IMR-90 (cell line): ENCODE results near the gene LTBP1. TPM values are rescaled to one million over a fixed set of nuclear protein-coding genes. Genes with fewer than 3 reads are reported as not detected.

ENCODE experiments used
- ATAC-seq: fragments of 200-7000 bp; cut with Tn5 transposase; 2 replicates; pipeline ENCODE4 v1.9.1; 2020; ENCODE audit warnings: low read depth, mild to moderate bottlenecking, moderate library complexity
- Bru-seq: library from RNA; stranded (reverse); fragments of 400-500 nt; gene quantifications from one replicate; lab custom pipeline; 2021; lab: Mats Ljungman, UMichigan
- BruChase-seq, 2 experiments: library from RNA; stranded (reverse); fragments of 400-500 nt; gene quantifications; one replicate each; lab custom pipeline; 2021; lab: Mats Ljungman, UMichigan
- BruUV-seq: library from RNA; stranded (reverse); fragments of 400-500 nt; replicated peaks from 2 replicates; lab custom pipeline; 2021; lab: Mats Ljungman, UMichigan
- CTCF ChIA-PET: fragments of 300-600 bp; formaldehyde crosslinking; extraction: SDS; loops from one replicate; lab custom pipeline; 2021; ENCODE audit warnings: antibody characterized with exemption; lab: Yijun Ruan, JAX
- POLR2A ChIA-PET: fragments of 300-600 bp; sonication (Branson Sonifier 250); formaldehyde crosslinking; loops from one replicate; lab custom pipeline; 2022; ENCODE audit warnings: antibody characterized with exemption; ENCODE audit not compliant: unreplicated experiment; lab: Charles Lee
- DNase-seq: peaks from one replicate; pipeline ENCODE4 v3.0.0; 2013
- H2AFZ ChIP-seq: replicated peaks from 2 replicates; pipeline ENCODE3; 2013; ENCODE audit warnings: low read length, mild to moderate bottlenecking; ENCODE audit not compliant: poor library complexity
- H2AK5ac ChIP-seq: 2 replicates; pipeline ENCODE4 v1.6.1; 2013; ENCODE audit warnings: low read depth, low read length, inconsistent platforms
- H2AK9ac ChIP-seq: replicated peaks from 2 replicates; pipeline ENCODE3; 2013; ENCODE audit warnings: mild to moderate bottlenecking, low read depth, low read length, moderate library complexity; ENCODE audit not compliant: poor library complexity
- H2BK120ac ChIP-seq: 2 replicates; pipeline ENCODE4 v1.6.1; 2013; ENCODE audit warnings: low read depth, low read length, inconsistent platforms
- H2BK15ac ChIP-seq: 3 replicates; pipeline ENCODE4 v1.6.1; 2013; ENCODE audit warnings: low read depth, low read length, inconsistent platforms
- H2BK20ac ChIP-seq: 2 replicates; pipeline ENCODE4 v1.6.1; 2013; ENCODE audit warnings: low read depth, mild to moderate bottlenecking, inconsistent platforms, low read length, moderate library complexity
- H2BK5ac ChIP-seq: 2 replicates; pipeline ENCODE4 v1.6.1; 2013; ENCODE audit warnings: mild to moderate bottlenecking, low read depth, low read length, inconsistent platforms; ENCODE audit not compliant: poor library complexity, severe bottlenecking
- H3K14ac ChIP-seq: replicated peaks from 2 replicates; pipeline ENCODE4 v1.6.1; 2013; ENCODE audit warnings: low read depth, low read length, inconsistent platforms
- H3K18ac ChIP-seq: 2 replicates; pipeline ENCODE4 v1.6.1; 2013; ENCODE audit warnings: low read depth, low read length, control low read depth
- H3K23ac ChIP-seq: 2 replicates; pipeline ENCODE4 v1.6.1; 2013; ENCODE audit warnings: low read depth, low read length, inconsistent platforms
- H3K27ac ChIP-seq: 2 replicates; pipeline ENCODE4 v1.5.1; 2013; ENCODE audit warnings: mild to moderate bottlenecking, control low read depth, low read length; ENCODE audit not compliant: insufficient read depth
- H3K27me3 ChIP-seq: 2 replicates; pipeline ENCODE4 v1.6.1; 2013; ENCODE audit warnings: low read length; ENCODE audit not compliant: control insufficient read depth, insufficient read depth
- H3K36me3 ChIP-seq: 2 replicates; pipeline ENCODE4 v1.6.1; 2013; ENCODE audit warnings: low read length, mixed read lengths; ENCODE audit not compliant: control insufficient read depth, insufficient read depth
- H3K4ac ChIP-seq: 2 replicates; pipeline ENCODE4 v1.6.1; 2013; ENCODE audit warnings: low read depth, low read length, inconsistent platforms
- H3K4me1 ChIP-seq: 2 replicates; pipeline ENCODE4 v1.6.1; 2013; ENCODE audit warnings: low read length, mixed read lengths; ENCODE audit not compliant: control insufficient read depth, insufficient read depth
- H3K4me2 ChIP-seq: 2 replicates; pipeline ENCODE4 v1.6.1; 2013; ENCODE audit warnings: low read depth, mild to moderate bottlenecking, control low read depth, low read length, moderate library complexity
- H3K4me3 ChIP-seq: 2 replicates; pipeline ENCODE4 v1.5.1; 2013; ENCODE audit warnings: low read depth, mild to moderate bottlenecking, control low read depth, low read length, moderate library complexity; ENCODE audit not compliant: insufficient read depth
- H3K56ac ChIP-seq: 2 replicates; pipeline ENCODE4 v1.6.1; 2013; ENCODE audit warnings: low read length, inconsistent platforms; ENCODE audit not compliant: insufficient read depth; ENCODE audit errors: extremely low read depth
- H3K79me1 ChIP-seq, 2 experiments: 2 replicates each; pipeline ENCODE4 v1.6.1; 2013; ENCODE audit warnings: low read length in 2 of 2, inconsistent platforms in 1 of 2, low read depth in 1 of 2
- H3K9ac ChIP-seq: 2 replicates; pipeline ENCODE4 v1.6.1; 2013; ENCODE audit warnings: low read depth, low read length, control low read depth
- H3K9me1 ChIP-seq: 2 replicates; pipeline ENCODE4 v1.6.1; 2013; ENCODE audit warnings: low read length, inconsistent platforms; ENCODE audit not compliant: insufficient read depth
- H3K9me3 ChIP-seq: 2 replicates; pipeline ENCODE4 v1.6.1; 2013; ENCODE audit warnings: low read length; ENCODE audit not compliant: control insufficient read depth, insufficient read depth
- H4K20me1 ChIP-seq: 2 replicates; pipeline ENCODE4 v1.6.1; 2013; ENCODE audit warnings: low read length, inconsistent platforms; ENCODE audit not compliant: insufficient read depth
- H4K5ac ChIP-seq: 2 replicates; pipeline ENCODE4 v1.6.1; 2013; ENCODE audit warnings: mild to moderate bottlenecking, low read depth, low read length, control low read depth
- H4K8ac ChIP-seq, 2 experiments: 2 replicates each; pipeline ENCODE4 v1.6.1; 2013; ENCODE audit warnings: low read depth in 2 of 2, low read length in 2 of 2, control low read depth in 1 of 2, inconsistent platforms in 1 of 2
- H4K91ac ChIP-seq: 2 replicates; pipeline ENCODE4 v1.6.1; 2013; ENCODE audit warnings: low read depth, low read length, inconsistent platforms; ENCODE audit not compliant: insufficient read depth
- BHLHE40 ChIP-seq: fragments of 150-350 bp; IDR thresholded peaks from 2 replicates; pipeline ENCODE4 v1.6.1; 2016; ENCODE audit warnings: mild to moderate bottlenecking, low read depth, low read length
- CEBPB ChIP-seq: IDR thresholded peaks from 2 replicates; pipeline ENCODE4 v1.6.1; 2012; ENCODE audit warnings: low read depth, low read length, improper control_type of control experiment
- CHD1 ChIP-seq: IDR thresholded peaks from 2 replicates; pipeline ENCODE4 v1.6.1; 2012; ENCODE audit warnings: low read depth, low read length, improper control_type of control experiment
- FOS ChIP-seq: fragments of 150-350 bp; IDR thresholded peaks from 2 replicates; pipeline ENCODE4 v1.6.1; 2016; ENCODE audit warnings: low read depth, low read length
- MAFK ChIP-seq: IDR thresholded peaks from 2 replicates; pipeline ENCODE4 v1.6.1; 2012; ENCODE audit warnings: low read depth, low read length, improper control_type of control experiment
- MAZ ChIP-seq: IDR thresholded peaks from 2 replicates; pipeline ENCODE4 v1.6.1; 2012; ENCODE audit warnings: low read depth, mild to moderate bottlenecking, low read length, improper control_type of control experiment, moderate library complexity, borderline replicate concordance
- NFE2L2 ChIP-seq: fragments of 150-350 bp; IDR thresholded peaks from 2 replicates; pipeline ENCODE4 v1.6.1; 2016; ENCODE audit warnings: low read depth, mild to moderate bottlenecking, low read length
- POLR2A ChIP-seq: IDR thresholded peaks from 2 replicates; pipeline ENCODE4 v1.6.1; 2012; ENCODE audit warnings: mild to moderate bottlenecking, low read depth, low read length
- RAD21 ChIP-seq: IDR thresholded peaks from 2 replicates; pipeline ENCODE4 v1.6.1; 2012; ENCODE audit warnings: low read length, improper control_type of control experiment
- RFX5 ChIP-seq: IDR thresholded peaks from 2 replicates; pipeline ENCODE4 v1.8.0; 2012; ENCODE audit warnings: low read depth, mild to moderate bottlenecking, low read length, moderate library complexity
- SMC3 ChIP-seq: fragments of 150-350 bp; IDR thresholded peaks from 2 replicates; pipeline ENCODE4 v1.6.1; 2016; ENCODE audit warnings: low read depth, mild to moderate bottlenecking, antibody characterized with exemption, low read length, moderate library complexity
- WGBS, 2 experiments: methylation state at CpG; one replicate each; pipeline versions ENCODE4 v1.1.5 to v1.1.7; 2013; ENCODE audit warnings: missing lambda C conversion rate in 2 of 2; ENCODE audit not compliant: insufficient read length in 1 of 2; ENCODE audit errors: extremely low coverage in 2 of 2; 5-methylcytosine and 5-hydroxymethylcytosine counted together
- dilution Hi-C: fragments of 300-500 bp; cut with HindIII; formaldehyde crosslinking; loops from one replicate; pipeline ENCODE4 v1.14.3; 2018; ENCODE audit warnings: low sequenced_read_pairs; ENCODE audit not compliant: unreplicated experiment
- in situ Hi-C: fragments of 300-500 bp; cut with MboI; formaldehyde crosslinking; loops from 3 replicates; pipeline ENCODE4 v1.14.3; 2019; ENCODE audit warnings: low sequenced_read_pairs, inconsistent platforms, mixed read lengths
- intact Hi-C: fragments of 100-400 bp; cut with micrococcal nuclease; formaldehyde crosslinking; loops from 2 replicates; pipeline ENCODE4 v1.10.0; 2022
- long read RNA-seq: library from polyadenylated mRNA; unstranded; transcript quantifications from one replicate; pipeline ENCODE4 v2.0.0, GENCODE V29; 2021; ENCODE audit not compliant: unreplicated experiment
- polyA plus RNA-seq, 3 experiments: library from polyadenylated mRNA; depleted of rRNA; stranded (reverse); fragments of >200 nt; gene quantifications; 2 replicates each; pipeline ENCODE4 v1.2.3, GENCODE V29; 2012; ENCODE audit warnings: low replicate concordance in 1 of 3
- total RNA-seq: library from RNA; depleted of rRNA; stranded (reverse); fragments of >200 nt; gene quantifications from 2 replicates; pipeline ENCODE4 v1.2.3, GENCODE V29; 2012; rRNA removed

Gene LTBP1, protein sequence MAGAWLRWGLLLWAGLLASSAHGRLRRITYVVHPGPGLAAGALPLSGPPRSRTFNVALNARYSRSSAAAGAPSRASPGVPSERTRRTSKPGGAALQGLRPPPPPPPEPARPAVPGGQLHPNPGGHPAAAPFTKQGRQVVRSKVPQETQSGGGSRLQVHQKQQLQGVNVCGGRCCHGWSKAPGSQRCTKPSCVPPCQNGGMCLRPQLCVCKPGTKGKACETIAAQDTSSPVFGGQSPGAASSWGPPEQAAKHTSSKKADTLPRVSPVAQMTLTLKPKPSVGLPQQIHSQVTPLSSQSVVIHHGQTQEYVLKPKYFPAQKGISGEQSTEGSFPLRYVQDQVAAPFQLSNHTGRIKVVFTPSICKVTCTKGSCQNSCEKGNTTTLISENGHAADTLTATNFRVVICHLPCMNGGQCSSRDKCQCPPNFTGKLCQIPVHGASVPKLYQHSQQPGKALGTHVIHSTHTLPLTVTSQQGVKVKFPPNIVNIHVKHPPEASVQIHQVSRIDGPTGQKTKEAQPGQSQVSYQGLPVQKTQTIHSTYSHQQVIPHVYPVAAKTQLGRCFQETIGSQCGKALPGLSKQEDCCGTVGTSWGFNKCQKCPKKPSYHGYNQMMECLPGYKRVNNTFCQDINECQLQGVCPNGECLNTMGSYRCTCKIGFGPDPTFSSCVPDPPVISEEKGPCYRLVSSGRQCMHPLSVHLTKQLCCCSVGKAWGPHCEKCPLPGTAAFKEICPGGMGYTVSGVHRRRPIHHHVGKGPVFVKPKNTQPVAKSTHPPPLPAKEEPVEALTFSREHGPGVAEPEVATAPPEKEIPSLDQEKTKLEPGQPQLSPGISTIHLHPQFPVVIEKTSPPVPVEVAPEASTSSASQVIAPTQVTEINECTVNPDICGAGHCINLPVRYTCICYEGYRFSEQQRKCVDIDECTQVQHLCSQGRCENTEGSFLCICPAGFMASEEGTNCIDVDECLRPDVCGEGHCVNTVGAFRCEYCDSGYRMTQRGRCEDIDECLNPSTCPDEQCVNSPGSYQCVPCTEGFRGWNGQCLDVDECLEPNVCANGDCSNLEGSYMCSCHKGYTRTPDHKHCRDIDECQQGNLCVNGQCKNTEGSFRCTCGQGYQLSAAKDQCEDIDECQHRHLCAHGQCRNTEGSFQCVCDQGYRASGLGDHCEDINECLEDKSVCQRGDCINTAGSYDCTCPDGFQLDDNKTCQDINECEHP (N-terminal part only)
- total RNA-seq: 297 and 326 TPM in 2 replicates
- 211 and 235 TPM in 2 replicates for polyA plus RNA-seq (2012; rRNA removed)
- polyA plus RNA-seq (2012; cell fraction: cytosol; rRNA removed): 117 and 133 TPM in 2 replicates
- 75.2 and 176 TPM in 2 replicates for polyA plus RNA-seq (2012; cell fraction: nucleus; rRNA removed; ENCODE audit: low replicate concordance)
- percentile 98 among the genes with signal in this experiment for Bru-seq, nascent RNA
- percentile 93 among the genes with signal in this experiment for BruChase-seq, experiment 1, labeled RNA remaining after a 6-hour chase
- BruChase-seq, experiment 2, labeled RNA remaining after a 2-hour chase: percentile 91 among the genes with signal in this experiment
- long read RNA-seq, full-length matches to known transcripts: 30 of 267 reads
- long read RNA-seq, partial matches to known transcripts: 180 of 267 reads
- long read RNA-seq, other reads (novel, unspliced or antisense): 57 of 267 reads

DNA sequence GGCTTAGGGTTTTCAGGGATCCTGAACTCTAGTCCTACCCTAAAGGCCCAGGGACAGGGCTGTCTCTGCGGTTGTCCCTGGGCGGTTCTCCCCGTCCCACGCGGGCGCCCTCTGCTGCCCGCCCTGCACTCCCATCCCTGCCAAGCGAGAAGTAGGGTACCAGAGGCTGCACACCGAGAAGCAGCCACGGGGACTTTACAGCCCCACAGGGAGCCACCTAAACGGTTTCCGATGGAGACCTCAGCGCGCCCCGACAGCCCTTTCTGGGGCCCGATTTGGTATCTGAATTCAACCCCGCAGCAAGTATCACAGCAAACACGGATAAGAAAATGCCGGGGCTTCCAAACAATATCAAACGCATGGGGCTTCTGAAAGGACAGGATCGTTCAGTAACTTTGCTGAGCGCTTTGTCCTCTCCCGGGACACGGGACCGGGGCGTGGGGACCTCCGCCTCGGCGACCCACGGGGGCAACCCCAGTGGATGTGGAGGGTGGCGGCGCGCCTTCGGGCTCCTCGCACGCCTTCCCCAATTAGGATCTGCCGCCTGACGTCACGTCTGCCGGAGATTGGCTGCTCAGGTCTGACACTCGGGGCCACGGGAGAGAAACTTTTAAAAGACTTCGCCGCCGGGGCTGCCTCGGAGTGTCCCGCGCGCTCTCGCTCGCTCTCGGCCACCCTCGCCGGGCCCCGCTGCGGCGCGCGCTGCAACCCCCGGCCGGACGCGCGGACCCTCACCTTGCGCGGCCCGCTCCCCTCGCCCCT, at the start of gene LTBP1:
TSS of gene LTBP1 (plus strand) at position 640 of the 762 bp plus-strand sequence. CDS start 372 bp downstream, outside the sequence.
- peak within 1 kb of the TSS; percentile 61 for H3K4me3 ChIP-seq
- peak within 1 kb of the TSS; percentile 65 for H3K14ac ChIP-seq
- peaks cover 4% of the 10 kb centered on the region; the same call in 1 of the 2 replicates for H3K36me3 ChIP-seq
- H2BK120ac ChIP-seq: peak within 1 kb of the TSS; percentile 71
- CTCF ChIA-PET: no interaction called here
- H3K4ac ChIP-seq: peak within 1 kb of the TSS; percentile 72
- H4K8ac ChIP-seq: peak within 1 kb of the TSS; percentile 20 to 77; a peak in 2 of 4 replicates
- in situ Hi-C loops (loop anchor here (5.0 to 10.0 kb wide), 2 partner anchors 174 to 188 kb away; no protein-coding TSS in a partner anchor), dilution Hi-C loops (no loop called here), intact Hi-C loops (loop anchor here (1.0 to 5.0 kb wide), 8 partner anchors 76 to 496 kb away; no protein-coding TSS in a partner anchor)
- no peak within 1 kb of the TSS; the same call in 1 of the 2 replicates for H3K18ac ChIP-seq
- H2AFZ ChIP-seq: peak within 1 kb of the TSS; percentile 95
- BruUV-seq: no TSS peak
- H3K4me1 ChIP-seq: peaks cover 7% of the 10 kb centered on the region; the same call in 1 of the 2 replicates
- H4K20me1 ChIP-seq: no peaks in the 10 kb centered on the region
- peak within 1 kb of the TSS; percentile 76; the same call in 1 of the 2 replicates for H3K56ac ChIP-seq
- H3K4me2 ChIP-seq: peak within 1 kb of the TSS; percentile 92
- POLR2A ChIA-PET: interaction anchor here (0.5 to 0.6 kb wide), 3 partner anchors 9 to 148 kb away, joined by 3 to 5 read pairs (median 5); no protein-coding TSS in a partner anchor
- WGBS, 2 experiments: 1% methylated on average over 26 of the region's 68 CpGs; no CpG with 5 or more reads in 1 of the 2 experiments
- no peak within 1 kb of the TSS for H4K5ac ChIP-seq
- peak within 1 kb of the TSS; percentile 39; the same call in 1 of the 2 replicates for H2AK5ac ChIP-seq
- peak; percentile 77 for ATAC-seq
- no peaks in the 10 kb centered on the region for H3K9me3 ChIP-seq
- peak within 1 kb of the TSS; percentile 66 for H4K91ac ChIP-seq
- peak within 1 kb of the TSS; percentile 77 for H3K23ac ChIP-seq
- H3K79me1 ChIP-seq: peaks cover 22 to 47% of the 10 kb centered on the region in 2 experiments
- H2BK15ac ChIP-seq: peak within 1 kb of the TSS; percentile 60; the same call in 1 of the 3 replicates
- H3K27ac ChIP-seq: peak within 1 kb of the TSS; percentile 83
- peaks cover 3% of the 10 kb centered on the region; the same call in 1 of the 2 replicates for H3K9me1 ChIP-seq
- peak; percentile 76 for DNase-seq
- peak within 1 kb of the TSS; percentile 85 for H2BK5ac ChIP-seq
- H2BK20ac ChIP-seq: peak within 1 kb of the TSS; percentile 50; the same call in 1 of the 2 replicates
- no peaks in the 10 kb centered on the region for H3K27me3 ChIP-seq
- H3K9ac ChIP-seq: peak within 1 kb of the TSS; percentile 72
- H2AK9ac ChIP-seq: peak within 1 kb of the TSS; percentile 53
- TF ChIP-seq MAZ (no peak; the same call in 1 of the 2 replicates), CEBPB (no peak), BHLHE40 (no peak), FOS (no peak), NFE2L2 (no peak), SMC3 (peak; percentile 85), RAD21 (peak; percentile 79), CHD1 (no peak), POLR2A (peak; percentile 81), MAFK (no peak), RFX5 (no peak)
